ENCODE results near the gene SCFD2.

GRCh38 chr4:52868133-52868532 is 497.7 kb downstream of the SCFD2 start:
- no peak for TF ChIP-seq CTCF (IDR thresholded peaks at IDR 0.05 in 4 of 5, conservative IDR thresholded peaks at IDR 0.05 in 1 of 5)
- no peak for TF ChIP-seq POLR2A (IDR thresholded peaks at IDR 0.05)
